GM12865 (cell line): ENCODE data around the gene ZMIZ1.

Experiments
- DNase-seq: peaks from one replicate; pipeline ENCODE4 v3.0.0; 2010; ENCODE audit warnings: low read depth
- H3K4me3 ChIP-seq: 2 replicates; pipeline ENCODE4 v1.5.1; 2011; ENCODE audit warnings: mild to moderate bottlenecking, low read depth, low read length, control low read depth
- CTCF ChIP-seq: IDR thresholded peaks from 2 replicates; pipeline ENCODE4 v1.5.1; 2011; ENCODE audit warnings: low read length, control low read depth, low read depth, inconsistent platforms; ENCODE audit not compliant: insufficient read depth; ENCODE audit errors: missing control alignments

The ZMIZ1 gene

GRCh38 chr10:79280956-79281355, 212.2 kb downstream of the ZMIZ1 start:
- no peak for TF ChIP-seq CTCF
- H3K4me3 ChIP-seq = no peak overlapping the region
- no peak for DNase-seq

- H3K4me3 ChIP-seq = no peak overlapping the region
- TF ChIP-seq CTCF = no peak
- no peak for DNase-seq
Observed at GRCh38 chr10:79282388-79282787, 213.6 kb downstream of the ZMIZ1 start.

GRCh38 chr10:79283616-79284015, 214.8 kb downstream of the ZMIZ1 start:
- DNase-seq = no peak
- no peak for TF ChIP-seq CTCF
- H3K4me3 ChIP-seq = no peak overlapping the region

- H3K4me3 ChIP-seq = peak overlapping the region; percentile 56
- no peak for TF ChIP-seq CTCF
- DNase-seq = peak; percentile 32
Observed at GRCh38 chr10:79284158-79284871, 215.5 kb downstream of the ZMIZ1 start.

- no peak for TF ChIP-seq CTCF
- peak; percentile 94 for DNase-seq
- peak overlapping the region; percentile 56 for H3K4me3 ChIP-seq
Observed at GRCh38 chr10:79285315-79286197, 216.8 kb downstream of the ZMIZ1 start.

GRCh38 chr10:79286318-79286951, 217.7 kb downstream of the ZMIZ1 start:
- TF ChIP-seq CTCF = no peak
- peak overlapping the region; percentile 56 for H3K4me3 ChIP-seq
- DNase-seq = peak; percentile 98
